OCI-LY1 (cell line): Measurements from ENCODE around the gene SYT15.
A peak's percentile ranks its signal among the peaks of the same experiment; 100 is the strongest.
"Not testable (repeated sequence)": the region's sequence is repeated elsewhere in the genome, so short reads cannot be mapped to it uniquely, and the experiment has no call there.

Source experiments
- H2AFZ ChIP-seq: fragments of 200-600 bp; sonication (generic), shearing (Covaris generic); 2 replicates; pipeline ENCODE4 v1.6.0; 2014; ENCODE audit warnings: antibody characterized with exemption, mild to moderate bottlenecking, low read length
- H3F3A ChIP-seq: fragments of 200-600 bp; sonication (generic), shearing (Covaris generic); 2 replicates; pipeline ENCODE4 v1.6.0; 2014; ENCODE audit warnings: mild to moderate bottlenecking, antibody characterized with exemption, low read length, moderate library complexity; ENCODE audit not compliant: insufficient read depth
- H3K27ac ChIP-seq: fragments of 200-600 bp; sonication (generic); 2 replicates; pipeline ENCODE4 v1.5.1; 2014; ENCODE audit warnings: low read length, mixed run types, mild to moderate bottlenecking, low read depth; ENCODE audit not compliant: poor library complexity, severe bottlenecking
- H3K27me3 ChIP-seq: fragments of 200-600 bp; sonication (generic); 2 replicates; pipeline ENCODE4 v1.6.0; 2014; ENCODE audit warnings: antibody characterized with exemption, mild to moderate bottlenecking, low read length, moderate library complexity; ENCODE audit not compliant: insufficient read depth
- H3K36me3 ChIP-seq: fragments of 200-600 bp; sonication (generic); 2 replicates; pipeline ENCODE4 v1.6.1; 2014; ENCODE audit warnings: mild to moderate bottlenecking, antibody characterized with exemption, low read length, moderate library complexity, mixed read lengths; ENCODE audit not compliant: insufficient read depth
- H3K4me1 ChIP-seq: fragments of 200-600 bp; sonication (generic); 2 replicates; pipeline ENCODE4 v1.5.1; 2014; ENCODE audit warnings: mild to moderate bottlenecking, low read length, moderate library complexity; ENCODE audit not compliant: insufficient read depth, severe bottlenecking
- H3K4me2 ChIP-seq: fragments of 200-600 bp; sonication (generic), shearing (Covaris generic); 2 replicates; pipeline ENCODE4 v1.6.1; 2014; ENCODE audit warnings: low read length
- H3K4me3 ChIP-seq: fragments of 200-600 bp; sonication (generic); 2 replicates; pipeline ENCODE4 v1.5.1; 2014; ENCODE audit warnings: low read length, low read depth, mild to moderate bottlenecking, mixed read lengths; ENCODE audit not compliant: poor library complexity, severe bottlenecking
- H3K79me2 ChIP-seq: fragments of 200-600 bp; shearing (Covaris generic); 2 replicates; pipeline ENCODE4 v1.6.1; 2016; ENCODE audit warnings: mixed run types, low read length, mixed read lengths; ENCODE audit not compliant: insufficient read depth
- H3K9ac ChIP-seq: fragments of 200-600 bp; sonication (generic), shearing (Covaris generic); 2 replicates; pipeline ENCODE4 v1.6.1; 2014; ENCODE audit warnings: mild to moderate bottlenecking, low read length, mixed read lengths
- H3K9me2 ChIP-seq: fragments of 200-600 bp; sonication (generic), shearing (Covaris generic); 2 replicates; pipeline ENCODE4 v1.6.1; 2014; ENCODE audit warnings: low read depth, mild to moderate bottlenecking, low read length, mixed read lengths
- H3K9me3 ChIP-seq: fragments of 200-600 bp; shearing (Covaris generic); 2 replicates; pipeline ENCODE4 v1.6.1; 2014; ENCODE audit warnings: low read length, mixed read lengths
- H4K20me1 ChIP-seq: fragments of 200-600 bp; sonication (generic), shearing (Covaris generic); 2 replicates; pipeline ENCODE4 v1.6.0; 2016; ENCODE audit warnings: mild to moderate bottlenecking, low read length; ENCODE audit not compliant: insufficient read depth

The SYT15 gene

DNA sequence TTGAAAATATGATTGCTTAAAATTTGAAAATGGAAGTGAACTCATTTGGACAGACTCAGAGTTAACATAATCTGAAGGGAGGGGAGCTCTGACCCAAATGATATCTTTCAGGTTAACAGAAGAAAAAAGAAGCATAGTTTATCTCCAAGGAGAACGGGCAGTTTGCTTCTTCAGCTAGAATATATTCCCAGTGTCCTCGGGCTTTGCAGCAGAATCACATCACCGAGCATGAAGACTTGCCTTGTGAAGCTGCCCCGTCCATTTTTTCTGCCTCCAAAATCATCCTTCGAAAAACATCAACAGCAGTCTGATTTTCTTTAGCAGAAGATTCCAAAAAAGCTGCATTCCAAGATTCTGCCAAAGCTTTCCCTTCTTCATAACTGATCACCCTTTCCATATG, 55.8 kb downstream of the SYT15 start:
- H3K27ac ChIP-seq, H3K9me2 ChIP-seq, H3K27me3 ChIP-seq, H3K4me3 ChIP-seq, H3K36me3 ChIP-seq, H4K20me1 ChIP-seq, H3K79me2 ChIP-seq, H3K4me2 ChIP-seq, H3K9ac ChIP-seq, H3F3A ChIP-seq, H3K9me3 ChIP-seq, H2AFZ ChIP-seq, H3K4me1 ChIP-seq: not testable (repeated sequence)

DNA sequence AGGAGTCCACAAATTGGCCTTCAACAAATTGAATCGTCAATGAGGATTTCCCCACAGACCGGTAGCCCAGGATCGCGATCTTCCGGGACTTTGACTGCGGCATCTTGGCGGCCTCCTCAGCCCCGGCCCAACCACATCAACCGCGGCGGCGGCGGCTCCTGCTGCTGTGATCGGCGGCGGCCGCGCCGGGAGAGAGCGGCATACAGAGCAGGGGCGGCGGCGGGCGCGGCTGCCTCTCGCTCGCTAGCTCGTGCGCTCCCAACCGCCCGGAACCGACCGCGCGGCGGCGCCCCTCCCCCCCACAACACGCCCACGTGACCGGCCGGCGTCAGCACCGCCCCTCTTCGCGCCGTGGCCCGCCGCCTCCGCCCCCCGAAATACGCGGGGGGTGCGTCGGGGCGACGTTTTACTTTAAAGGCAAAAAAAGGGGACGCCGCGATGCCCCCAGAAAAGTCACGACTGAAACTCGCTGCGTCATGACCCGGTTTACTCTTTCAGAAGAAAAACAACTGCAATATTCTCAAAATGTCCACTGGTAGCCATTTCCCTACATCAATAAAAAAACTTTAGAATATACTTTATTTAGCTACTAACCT, 56.5 kb downstream of the SYT15 start:
- not testable (repeated sequence) for H3K4me2 ChIP-seq, H3F3A ChIP-seq, H3K79me2 ChIP-seq, H3K27ac ChIP-seq, H3K36me3 ChIP-seq, H3K9ac ChIP-seq, H3K9me3 ChIP-seq, H3K4me1 ChIP-seq, H2AFZ ChIP-seq, H3K9me2 ChIP-seq, H3K27me3 ChIP-seq, H4K20me1 ChIP-seq
- peak overlapping the region; percentile 46 for H3K4me3 ChIP-seq

DNA sequence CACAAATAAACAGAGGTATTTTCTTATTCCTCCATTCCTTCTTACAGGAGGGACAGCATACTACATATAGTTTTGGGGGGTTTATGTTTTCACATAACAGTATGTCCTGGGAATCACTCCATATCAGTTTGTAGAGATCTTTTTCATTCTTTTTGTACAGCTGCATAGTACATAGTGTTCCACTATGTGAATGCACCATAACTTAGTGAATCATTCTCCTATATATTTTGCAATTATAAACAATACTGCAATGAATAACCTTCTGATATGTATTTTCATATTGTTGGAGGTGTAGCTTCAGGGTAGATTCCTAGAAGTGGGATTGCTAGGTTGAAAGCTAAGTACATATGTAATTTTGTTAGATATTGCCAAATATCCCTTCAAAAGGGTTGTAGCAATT, 61.1 kb downstream of the SYT15 start:
- not testable (repeated sequence) for H3K9ac ChIP-seq, H3F3A ChIP-seq, H3K9me3 ChIP-seq, H3K79me2 ChIP-seq, H3K36me3 ChIP-seq, H3K27me3 ChIP-seq, H3K9me2 ChIP-seq, H3K27ac ChIP-seq, H2AFZ ChIP-seq, H3K4me2 ChIP-seq, H3K4me1 ChIP-seq, H3K4me3 ChIP-seq, H4K20me1 ChIP-seq
